Fibroblast of lung (primary cell): ENCODE measurements around the gene HCFC1. TPM values are rescaled to one million over a fixed set of nuclear protein-coding genes. Genes with fewer than 3 reads are reported as not detected.
A peak's percentile ranks its signal among the peaks of the same experiment; 100 is the strongest.

Source experiments
- DNase-seq, 2 donors: peaks; one replicate each; pipeline versions ENCODE4 v3.0.0 to v3.0.0-alpha.2; 2010; ENCODE audit warnings: low read depth in 2 of 2
- H2AFZ ChIP-seq: 2 replicates; pipeline ENCODE4 v1.5.1; 2012; ENCODE audit warnings: low read length, control low read depth, inconsistent platforms
- H3K27ac ChIP-seq: 2 replicates; pipeline ENCODE4 v1.5.1; 2011; ENCODE audit warnings: low read length, control low read depth; ENCODE audit not compliant: insufficient read depth
- H3K27me3 ChIP-seq: 2 replicates; pipeline ENCODE4 v1.5.1; 2011; ENCODE audit warnings: mild to moderate bottlenecking, low read length; ENCODE audit not compliant: control insufficient read depth, insufficient read depth
- H3K36me3 ChIP-seq: 2 replicates; pipeline ENCODE4 v1.5.1; 2011; ENCODE audit warnings: low read length; ENCODE audit not compliant: control insufficient read depth, insufficient read depth
- H3K4me1 ChIP-seq: 2 replicates; pipeline ENCODE4 v1.5.1; 2011; ENCODE audit warnings: low read length; ENCODE audit not compliant: control insufficient read depth, insufficient read depth; ENCODE audit errors: extremely low read depth
- H3K4me2 ChIP-seq: 2 replicates; pipeline ENCODE4 v1.5.1; 2011; ENCODE audit warnings: low read length, control low read depth; ENCODE audit not compliant: insufficient read depth; ENCODE audit errors: extremely low read depth
- H3K4me3 ChIP-seq, 4 experiments: fragments of 200-600 bp in 1 of 4; sonication (generic) in 1 of 4; replicated peaks in 1 of 4; 2 replicates each; pipeline ENCODE4 v1.5.1; 2011 to 2016; ENCODE audit warnings: low read length in 4 of 4, low read depth in 3 of 4, mild to moderate bottlenecking in 3 of 4, control low read depth in 2 of 4, inconsistent platforms in 1 of 4, mixed read lengths in 1 of 4; ENCODE audit not compliant: insufficient read depth in 1 of 4; ENCODE audit errors: control extremely low read depth in 1 of 4
- H3K79me2 ChIP-seq: 2 replicates; pipeline ENCODE4 v1.5.1; 2012; ENCODE audit warnings: mild to moderate bottlenecking, low read length, inconsistent platforms; ENCODE audit not compliant: control insufficient read depth, insufficient read depth
- H3K9ac ChIP-seq: 2 replicates; pipeline ENCODE4 v1.5.1; 2011; ENCODE audit warnings: mild to moderate bottlenecking, low read length, control low read depth; ENCODE audit not compliant: insufficient read depth
- H3K9me3 ChIP-seq: 2 replicates; pipeline ENCODE4 v1.5.1; 2012; ENCODE audit warnings: low read depth, low read length; ENCODE audit not compliant: control insufficient read depth, insufficient read depth
- H4K20me1 ChIP-seq: 2 replicates; pipeline ENCODE4 v1.5.1; 2011; ENCODE audit warnings: low read length; ENCODE audit not compliant: control insufficient read depth, insufficient read depth; ENCODE audit errors: extremely low read depth
- EZH2 ChIP-seq: IDR thresholded peaks from 2 replicates; pipeline ENCODE4 v1.5.1; 2012; ENCODE audit warnings: low read length, control low read depth, mild to moderate bottlenecking; ENCODE audit errors: missing control alignments
- polyA plus RNA-seq, 2 donors: library from polyadenylated mRNA; depleted of rRNA in 1 of 2; stranded (reverse) in 1 of 2; unstranded in 1 of 2; fragments of >200 nt; gene quantifications; 2 replicates each; pipeline ENCODE4 v1.2.1, GENCODE V29; 2011 to 2012; ENCODE audit warnings: missing spikeins in 1 of 2
- total RNA-seq: library from RNA; depleted of rRNA; stranded (reverse); fragments of >200 nt; gene quantifications from 2 replicates; pipeline ENCODE4 v1.2.1, GENCODE V29; 2014
- TF ChIP-seq, protein P1 (sequence below), 2 donors: IDR thresholded peaks in 1 of 2; conservative IDR thresholded peaks in 1 of 2; 1 replicate in 1 of 2; 2 replicates in 1 of 2; pipeline ENCODE4 v1.5.1; 2011 to 2012; ENCODE audit warnings: low read length in 2 of 2, control low read depth in 1 of 2, inconsistent platforms in 1 of 2, low read depth in 1 of 2, mild to moderate bottlenecking in 1 of 2

Gene HCFC1
- total and polyA plus RNA-seq, 2 donors (not counting 1 experiment from before 2014, with no cell fraction given), result 3.0 to 10.2 TPM

DNA sequence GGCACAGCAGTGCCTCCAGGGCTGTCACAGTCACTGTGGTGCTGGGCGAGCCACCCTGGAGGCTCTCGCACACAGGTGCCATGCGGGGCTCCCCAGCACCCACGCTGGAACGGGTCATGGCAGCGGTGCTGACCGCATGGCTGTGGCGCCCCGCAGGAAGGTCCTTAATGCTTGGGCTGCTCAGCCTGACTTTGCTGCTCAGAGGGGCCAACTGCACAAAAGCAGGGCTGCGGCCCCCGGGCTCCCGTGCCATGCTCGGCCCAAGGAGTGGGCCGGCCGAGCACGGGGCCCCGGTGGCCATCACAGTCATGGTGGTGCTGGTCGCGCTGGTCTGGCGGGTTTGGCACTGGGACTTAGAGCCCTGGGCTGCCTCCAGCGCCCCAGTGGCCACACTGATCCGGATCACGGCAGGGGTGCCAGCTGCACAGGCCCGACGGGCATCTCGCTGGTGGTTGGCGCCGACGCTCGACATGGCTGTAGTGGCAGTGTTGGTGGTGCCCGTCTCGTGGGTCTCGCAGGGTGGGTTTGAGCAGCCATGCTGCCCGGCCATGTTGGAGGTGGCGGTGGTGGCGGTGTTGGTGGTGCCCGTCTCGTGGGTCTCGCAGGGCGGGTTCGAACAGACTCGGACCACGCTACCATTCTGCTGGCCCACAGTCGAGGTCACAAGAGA lies 16.9 kb downstream of the HCFC1 start:
- Histone ChIP-seq H3K9ac (no peak overlapping the region), H3K27me3 (no peaks in the 10 kb centered on the region), H3K9me3 (no peaks in the 10 kb centered on the region), H4K20me1 (no peaks in the 10 kb centered on the region), H3K4me1 (peaks cover 2% of the 10 kb centered on the region), H3K27ac (no peak overlapping the region), H3K79me2 (no peaks in the 10 kb centered on the region), H3K4me2 (no peak overlapping the region), H2AFZ (no peak overlapping the region), H3K4me3 (no peak overlapping the region), H3K36me3 (peaks cover 63% of the 10 kb centered on the region)
- no peak for TF ChIP-seq EZH2
- TF ChIP-seq, protein P1, sequence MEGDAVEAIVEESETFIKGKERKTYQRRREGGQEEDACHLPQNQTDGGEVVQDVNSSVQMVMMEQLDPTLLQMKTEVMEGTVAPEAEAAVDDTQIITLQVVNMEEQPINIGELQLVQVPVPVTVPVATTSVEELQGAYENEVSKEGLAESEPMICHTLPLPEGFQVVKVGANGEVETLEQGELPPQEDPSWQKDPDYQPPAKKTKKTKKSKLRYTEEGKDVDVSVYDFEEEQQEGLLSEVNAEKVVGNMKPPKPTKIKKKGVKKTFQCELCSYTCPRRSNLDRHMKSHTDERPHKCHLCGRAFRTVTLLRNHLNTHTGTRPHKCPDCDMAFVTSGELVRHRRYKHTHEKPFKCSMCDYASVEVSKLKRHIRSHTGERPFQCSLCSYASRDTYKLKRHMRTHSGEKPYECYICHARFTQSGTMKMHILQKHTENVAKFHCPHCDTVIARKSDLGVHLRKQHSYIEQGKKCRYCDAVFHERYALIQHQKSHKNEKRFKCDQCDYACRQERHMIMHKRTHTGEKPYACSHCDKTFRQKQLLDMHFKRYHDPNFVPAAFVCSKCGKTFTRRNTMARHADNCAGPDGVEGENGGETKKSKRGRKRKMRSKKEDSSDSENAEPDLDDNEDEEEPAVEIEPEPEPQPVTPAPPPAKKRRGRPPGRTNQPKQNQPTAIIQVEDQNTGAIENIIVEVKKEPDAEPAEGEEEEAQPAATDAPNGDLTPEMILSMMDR (conservative IDR thresholded peaks at IDR 0.05 in 1 of 2, IDR thresholded peaks at IDR 0.05 in 1 of 2; ENCODE audit: low read depth in 1 of 2, low read length in 2 of 2), result no peak
- DNase-seq, result no peak

DNA sequence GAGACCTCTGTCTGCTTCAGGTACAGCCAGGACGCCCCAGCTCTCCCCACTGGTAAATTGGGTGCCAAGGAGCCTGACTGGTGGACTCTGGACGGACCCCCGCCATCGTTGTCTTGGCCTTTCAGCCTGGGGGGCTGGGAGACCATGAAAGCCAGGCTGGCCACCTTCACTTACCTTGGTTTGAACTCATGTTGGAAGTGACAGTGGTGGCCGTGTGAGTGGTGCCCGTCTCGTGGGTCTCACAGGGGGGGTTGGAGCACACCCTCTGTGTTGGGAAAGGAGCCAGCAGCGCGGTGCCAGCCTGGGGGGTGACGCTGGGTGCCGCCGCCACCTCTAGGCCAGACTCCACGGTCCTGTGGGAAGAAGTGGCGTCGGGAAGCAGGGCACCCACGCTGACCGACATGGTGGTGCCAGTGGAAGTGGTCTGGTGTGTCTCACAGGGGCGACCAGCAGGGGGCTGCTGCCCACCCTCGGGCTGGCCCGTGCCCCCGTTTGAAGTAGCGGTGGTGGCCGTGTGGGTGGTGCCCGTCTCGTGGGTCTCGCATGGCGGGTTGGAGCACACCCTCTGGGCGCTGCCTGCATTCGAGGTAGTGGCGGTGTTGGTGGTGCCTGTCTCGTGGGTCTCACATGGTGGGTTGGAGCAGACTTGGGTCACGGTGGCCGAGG lies 17.6 kb downstream of the HCFC1 start:
- Histone ChIP-seq H3K4me1 (peaks cover 2% of the 10 kb centered on the region), H3K4me3 (no peak overlapping the region), H3K9ac (no peak overlapping the region), H3K27ac (no peak overlapping the region), H3K4me2 (no peak overlapping the region), H2AFZ (no peak overlapping the region), H3K36me3 (peaks cover 58% of the 10 kb centered on the region), H4K20me1 (no peaks in the 10 kb centered on the region), H3K79me2 (no peaks in the 10 kb centered on the region), H3K9me3 (no peaks in the 10 kb centered on the region), H3K27me3 (no peaks in the 10 kb centered on the region)
- DNase-seq, result no peak
- TF ChIP-seq, protein P1 (conservative IDR thresholded peaks at IDR 0.05 in 1 of 2, IDR thresholded peaks at IDR 0.05 in 1 of 2; ENCODE audit: low read depth in 1 of 2, low read length in 2 of 2), result no peak
- no peak for TF ChIP-seq EZH2

DNA sequence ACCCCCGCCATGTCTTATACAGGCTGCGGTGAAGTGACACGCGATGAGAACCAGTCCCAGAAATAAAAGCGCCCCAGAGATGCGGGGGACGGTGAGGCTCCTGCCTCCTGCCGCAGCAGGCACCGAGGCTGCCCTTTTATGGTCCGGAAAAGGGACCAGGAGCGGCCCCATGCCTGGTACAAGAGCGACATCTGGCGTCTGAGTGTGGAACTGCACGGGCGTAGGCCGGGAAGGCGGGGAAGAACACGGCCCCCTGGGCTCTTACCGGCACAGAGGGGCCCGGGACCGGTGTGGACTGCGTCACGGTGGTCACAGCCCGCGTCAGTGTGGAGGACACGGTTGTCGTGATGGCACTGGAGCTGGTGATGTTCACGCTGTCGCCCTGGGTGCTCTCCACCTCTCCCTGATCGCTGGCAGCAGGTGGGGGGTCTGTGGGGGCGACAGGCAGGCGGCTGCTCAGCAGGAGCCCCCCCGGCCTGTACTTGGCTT lies 18.2 kb downstream of the HCFC1 start:
- Histone ChIP-seq H3K4me2 (no peak overlapping the region), H3K36me3 (peaks cover 56% of the 10 kb centered on the region), H4K20me1 (no peaks in the 10 kb centered on the region), H3K9me3 (no peaks in the 10 kb centered on the region), H3K79me2 (no peaks in the 10 kb centered on the region), H3K27ac (peak overlapping the region; percentile 43), H2AFZ (no peak overlapping the region), H3K27me3 (no peaks in the 10 kb centered on the region), H3K4me1 (peaks cover 2% of the 10 kb centered on the region), H3K9ac (no peak overlapping the region), H3K4me3 (no peak overlapping the region)
- peak; percentile 47 to 59 for DNase-seq
- TF ChIP-seq EZH2, result no peak
- TF ChIP-seq, protein P1 (conservative IDR thresholded peaks at IDR 0.05 in 1 of 2, IDR thresholded peaks at IDR 0.05 in 1 of 2; ENCODE audit: low read depth in 1 of 2, low read length in 2 of 2), result peak; percentile 70 to 76
